T-helper 22 cell (primary cell): ENCODE data around the gene PAM.

Experiments
- DNase-seq: peaks from one replicate; pipeline ENCODE4 v3.0.0-alpha.2; 2020; ENCODE audit warnings: low read depth

Gene PAM

GRCh38 chr5:102863058-102863457 lies 108.0 kb downstream of the PAM start:
- no peak for DNase-seq

DNA sequence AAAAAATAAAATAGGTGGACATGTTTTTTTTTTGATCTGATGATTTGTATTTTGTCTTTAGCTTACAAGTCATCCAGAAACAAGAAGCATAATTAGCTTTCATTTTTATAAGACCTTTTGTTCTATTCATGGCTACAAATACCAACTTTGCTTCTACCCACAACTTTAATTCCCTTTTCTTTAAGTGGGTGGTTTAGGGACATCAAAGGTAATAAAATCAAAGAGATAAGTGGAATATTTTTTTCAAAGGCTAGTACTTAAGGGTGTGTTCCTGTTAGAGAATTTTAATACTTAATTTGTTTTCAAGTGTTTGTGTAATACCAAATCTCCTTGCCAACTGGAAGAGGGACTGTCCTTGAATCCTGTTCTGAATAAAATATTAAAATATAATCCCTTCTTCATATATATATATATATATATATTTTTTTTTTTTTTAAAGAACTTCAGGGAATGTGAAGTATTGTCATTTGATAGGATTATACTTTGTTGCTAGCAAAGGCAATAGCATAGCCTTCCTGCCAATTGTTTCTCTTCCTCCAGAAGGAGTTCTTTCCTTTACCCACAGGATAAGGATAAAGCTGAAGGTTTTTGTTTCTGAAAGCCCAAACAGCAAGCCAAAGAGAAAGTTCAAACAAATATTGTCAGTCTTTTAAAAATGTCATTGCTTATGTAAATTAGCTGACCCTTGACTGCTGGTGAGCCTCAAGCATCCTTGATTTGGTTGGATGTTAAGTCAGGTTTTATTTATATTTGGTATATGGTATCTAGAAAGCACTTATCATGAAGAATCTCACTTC lies 108.9 kb downstream of the PAM start:
- no peak for DNase-seq

GRCh38 chr5:102865171-102865509 lies 110.0 kb downstream of the PAM start:
- DNase-seq, result no peak

- DNase-seq, result no peak
These were observed 110.6 kb downstream of the PAM start for GRCh38 chr5:102865510-102866236.

DNA sequence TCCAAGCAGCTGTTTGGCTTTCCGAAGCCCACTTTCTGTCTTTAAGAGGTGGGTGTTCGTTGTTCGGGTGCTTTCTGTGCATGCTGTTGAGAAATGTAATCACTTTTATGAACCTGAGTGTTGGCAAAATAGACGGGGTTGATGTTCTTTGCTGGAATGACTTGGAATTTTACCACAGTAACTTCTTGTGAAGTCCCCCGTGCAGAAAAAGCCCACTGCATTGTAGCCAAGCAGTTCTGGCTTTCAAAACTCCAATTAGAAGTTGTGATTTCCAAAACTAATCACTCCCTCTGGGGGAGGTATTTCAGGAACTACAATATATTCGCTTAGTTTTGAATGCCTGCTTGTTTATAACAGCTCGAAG lies 111.1 kb downstream of the PAM start:
- DNase-seq, result no peak

- no peak for DNase-seq
These were observed 113.0 kb downstream of the PAM start for GRCh38 chr5:102867992-102868662.

- no peak for DNase-seq
These were observed 114.1 kb downstream of the PAM start for GRCh38 chr5:102869230-102869629.

DNA sequence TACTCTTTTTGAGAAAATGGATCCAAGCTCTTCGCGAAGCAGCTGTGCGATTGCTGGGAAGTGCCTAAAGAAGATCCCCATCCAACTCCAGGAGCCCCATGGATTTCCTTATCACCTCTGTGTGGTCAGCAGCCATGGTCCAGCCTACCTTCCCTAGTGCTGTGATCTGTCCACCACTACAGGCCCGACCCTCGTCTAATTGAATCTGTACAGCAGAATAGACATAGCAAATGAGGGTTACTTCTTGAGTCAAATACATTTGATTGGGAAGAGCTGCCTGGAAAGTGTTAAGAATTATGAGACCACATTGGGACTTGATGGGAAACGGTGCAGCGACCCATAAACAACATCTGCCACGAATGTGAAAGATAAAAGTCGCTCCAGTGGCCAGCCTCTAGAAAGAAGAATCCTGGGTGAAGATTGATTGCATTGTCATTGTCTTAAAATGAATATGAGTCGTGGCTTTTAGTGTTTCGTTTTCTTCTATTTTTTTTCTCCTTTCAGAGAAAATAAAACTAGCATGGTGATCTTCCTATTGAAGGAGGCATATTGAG lies 118.4 kb downstream of the PAM start:
- DNase-seq, result no peak

DNA sequence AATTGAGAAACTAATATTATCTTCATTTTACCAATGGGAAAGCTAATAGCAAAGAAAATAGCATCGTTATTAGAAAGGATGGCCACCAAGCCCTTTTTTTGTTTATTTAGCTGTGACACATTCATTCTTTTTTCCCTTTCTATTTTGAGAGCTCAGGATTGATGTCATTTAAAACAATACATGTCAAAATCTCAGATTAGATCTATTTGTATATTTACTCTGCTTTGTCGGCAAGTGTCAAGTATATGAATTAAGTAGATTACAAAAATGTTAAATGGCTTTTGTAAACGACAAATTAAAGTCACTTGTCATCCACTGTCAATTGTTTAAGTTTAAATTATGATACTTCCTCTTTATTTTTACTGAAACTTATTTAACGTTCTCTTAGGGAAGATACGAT lies 118.9 kb downstream of the PAM start:
- no peak for DNase-seq

- DNase-seq, result no peak
These were observed 120.6 kb downstream of the PAM start for GRCh38 chr5:102875721-102876123.

DNA sequence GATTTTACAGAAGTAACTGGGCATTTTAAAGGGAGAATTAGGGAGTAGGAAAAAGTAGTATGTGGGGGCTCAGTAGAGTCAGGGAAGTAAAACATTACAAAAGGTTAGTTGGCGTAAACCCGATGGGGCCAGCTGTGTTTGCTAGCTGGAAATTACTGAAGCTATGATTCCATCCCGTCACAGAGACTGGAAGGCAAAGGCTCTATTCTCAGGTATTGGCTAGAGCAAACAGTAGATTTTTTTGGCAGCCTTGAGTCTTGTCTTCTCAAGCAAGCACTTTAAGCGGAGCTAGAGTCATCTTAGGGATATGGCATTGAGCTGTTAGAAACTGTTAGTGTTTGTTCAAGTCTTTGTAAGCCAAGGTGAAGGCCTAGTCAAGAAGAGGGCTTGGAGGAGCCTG lies 121.5 kb downstream of the PAM start:
- DNase-seq, result no peak

DNA sequence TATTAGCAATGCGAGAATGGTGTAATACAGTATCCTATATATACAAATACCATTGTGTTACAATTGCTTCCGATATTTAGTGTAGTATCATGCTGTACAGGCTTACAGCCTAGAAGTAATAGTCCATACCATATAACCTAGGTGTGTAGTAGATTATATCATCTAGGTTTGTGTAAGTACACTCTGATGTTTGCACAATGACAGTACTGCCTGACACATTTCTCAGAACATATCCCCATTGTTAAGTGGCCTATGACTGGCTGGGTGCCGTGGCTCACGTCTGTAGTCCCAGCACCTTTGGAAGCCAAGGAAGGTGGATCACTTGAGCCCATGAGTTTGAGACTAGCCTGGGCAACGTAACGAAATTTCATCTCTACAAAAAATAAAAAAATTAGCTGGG lies 124.6 kb downstream of the PAM start:
- DNase-seq, result no peak

DNA sequence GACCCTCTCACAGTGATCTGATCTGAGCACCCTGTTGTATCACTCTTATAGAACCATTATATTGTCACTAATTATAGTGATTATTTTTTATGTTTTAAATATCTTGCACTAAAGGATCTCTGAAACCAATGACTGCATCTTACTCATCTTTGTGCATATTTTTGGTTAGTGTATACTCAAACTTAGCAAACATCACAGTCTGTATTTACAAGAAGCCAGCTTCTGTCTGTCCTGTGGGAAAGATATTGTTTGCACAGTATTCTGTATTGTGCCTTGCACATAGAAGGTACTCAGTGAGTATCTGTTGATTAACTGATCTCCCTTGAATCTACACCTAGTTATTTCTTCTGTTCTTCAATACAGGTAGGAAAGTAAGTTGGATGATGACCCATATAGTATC lies 131.5 kb downstream of the PAM start:
- DNase-seq, result no peak

- no peak for DNase-seq
These were observed 133.4 kb downstream of the PAM start for GRCh38 chr5:102888483-102888882.

DNA sequence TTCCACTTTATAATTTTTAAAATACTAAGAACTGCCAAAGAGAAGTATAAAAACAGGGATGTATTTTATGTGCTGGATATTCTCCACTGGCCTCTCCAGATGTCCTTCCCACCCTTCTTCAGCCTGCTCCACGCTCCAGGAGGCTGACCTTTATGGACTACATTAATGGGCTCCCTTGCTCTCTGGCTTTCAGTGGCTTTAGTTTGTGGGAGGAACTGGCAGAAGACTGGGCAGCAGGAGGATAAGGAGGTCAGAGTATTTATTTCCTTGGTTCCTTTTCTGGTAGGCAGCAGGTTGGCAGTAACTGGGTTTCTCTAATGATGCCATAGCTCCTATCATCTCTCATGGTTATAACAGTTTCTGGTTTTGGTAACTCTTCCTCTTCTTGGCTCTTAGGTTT lies 133.9 kb downstream of the PAM start:
- DNase-seq, result no peak

DNA sequence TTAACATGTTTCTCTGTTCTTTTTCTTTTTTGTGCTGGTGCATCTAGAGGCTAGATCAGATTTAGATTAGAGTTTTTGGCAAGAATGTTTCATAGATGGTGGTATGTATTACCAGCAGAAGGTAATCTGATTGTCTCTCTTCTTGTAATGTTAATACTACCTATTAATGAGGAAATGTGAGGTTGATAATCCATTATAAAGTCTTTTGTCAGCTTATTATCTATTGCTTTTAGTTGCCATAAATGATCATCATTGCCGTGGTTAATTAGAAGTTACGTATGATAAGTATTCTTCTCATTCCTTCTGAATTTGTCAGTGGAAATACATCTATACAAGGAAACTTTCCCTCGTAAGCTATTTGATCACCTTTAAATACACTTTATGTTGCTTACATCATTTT lies 135.0 kb downstream of the PAM start:
- no peak for DNase-seq

DNA sequence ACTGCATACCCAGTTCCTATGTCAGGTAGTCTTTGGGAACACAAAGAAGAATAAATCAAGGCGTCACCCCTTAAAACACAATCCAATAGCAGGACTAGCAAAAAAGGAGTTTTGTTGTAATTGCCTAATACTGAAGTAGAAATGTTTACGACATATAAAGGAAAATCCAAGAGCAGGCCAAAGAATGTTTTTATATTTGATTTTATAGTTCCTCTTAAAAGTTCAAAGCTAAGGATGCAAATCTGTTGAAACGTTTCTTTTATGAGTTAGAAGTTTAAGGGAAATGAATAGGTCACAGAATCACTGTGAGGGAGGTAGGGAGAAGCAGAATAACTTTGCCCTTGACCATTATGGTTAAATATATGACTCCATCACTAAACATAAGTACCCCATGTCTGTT lies 136.1 kb downstream of the PAM start:
- no peak for DNase-seq

DNA sequence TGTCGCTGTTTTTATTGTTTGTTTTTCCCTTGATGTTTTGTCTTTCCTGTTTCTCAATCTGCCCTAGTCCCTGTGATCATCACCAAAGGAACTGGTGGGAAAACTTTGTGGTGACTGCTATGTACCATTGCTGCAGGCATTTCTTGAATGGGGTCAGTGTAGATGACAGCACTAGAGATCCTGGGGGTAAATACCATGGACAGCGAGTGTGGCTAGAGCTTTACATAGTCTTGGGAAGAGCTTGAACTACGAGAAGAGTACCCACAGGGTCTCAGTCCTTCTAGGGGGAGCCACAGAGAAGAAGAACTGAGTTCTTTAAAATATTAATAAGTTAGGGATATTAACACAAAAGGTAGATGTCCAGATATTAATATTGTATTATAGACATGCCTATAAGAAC lies 138.8 kb downstream of the PAM start:
- no peak for DNase-seq

GRCh38 chr5:102895234-102895633 lies 140.1 kb downstream of the PAM start:
- no peak for DNase-seq

GRCh38 chr5:102895976-102896375 lies 140.9 kb downstream of the PAM start:
- DNase-seq, result no peak

DNA sequence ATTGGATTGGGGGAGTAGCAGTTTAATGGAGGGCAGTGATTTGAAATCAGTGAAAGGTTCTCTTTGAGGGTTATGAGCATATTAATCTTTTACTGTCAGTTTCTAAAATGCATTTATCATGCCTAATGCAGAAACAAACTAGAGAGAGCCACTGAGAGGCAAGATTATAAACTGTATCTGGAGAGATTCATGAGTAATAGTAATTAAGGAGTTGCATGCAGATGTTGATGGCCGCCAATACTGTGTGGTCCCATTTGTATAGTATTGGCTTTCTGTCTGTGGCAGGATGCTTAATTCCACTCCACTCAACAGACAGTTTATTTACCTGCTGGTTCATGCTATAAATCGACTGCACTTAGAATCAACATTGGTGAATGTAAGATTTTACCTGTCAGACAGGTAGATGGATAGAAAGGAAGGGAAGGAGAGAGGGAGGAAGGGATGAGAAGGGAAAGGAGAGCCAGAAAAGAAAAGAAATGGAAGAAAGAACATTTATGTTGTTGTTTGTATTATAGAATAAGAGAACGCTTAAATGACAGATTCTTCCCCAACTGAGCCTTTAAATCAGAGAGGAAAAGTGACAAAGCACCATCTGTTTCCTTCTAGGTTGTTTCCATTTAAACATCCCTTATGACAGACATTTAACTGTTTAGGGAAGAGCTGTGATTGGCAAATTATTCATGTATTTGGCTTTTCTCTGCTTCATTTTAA lies 146.5 kb downstream of the PAM start:
- no peak for DNase-seq

DNA sequence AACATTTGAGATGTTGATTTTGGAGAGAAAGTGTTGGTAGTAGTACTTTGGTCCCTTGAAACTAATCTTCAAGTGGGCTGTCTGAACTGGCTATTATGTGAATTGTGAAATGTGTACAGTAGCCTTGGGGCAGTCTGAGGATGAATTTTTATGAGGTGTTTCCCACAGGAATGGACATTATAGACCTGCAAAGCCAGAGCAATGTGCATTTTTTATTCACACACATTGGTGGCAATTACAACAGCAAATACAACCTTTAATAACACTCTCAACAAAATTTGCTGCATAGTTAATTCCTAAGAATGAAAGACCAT lies 147.0 kb downstream of the PAM start:
- DNase-seq, result no peak

DNA sequence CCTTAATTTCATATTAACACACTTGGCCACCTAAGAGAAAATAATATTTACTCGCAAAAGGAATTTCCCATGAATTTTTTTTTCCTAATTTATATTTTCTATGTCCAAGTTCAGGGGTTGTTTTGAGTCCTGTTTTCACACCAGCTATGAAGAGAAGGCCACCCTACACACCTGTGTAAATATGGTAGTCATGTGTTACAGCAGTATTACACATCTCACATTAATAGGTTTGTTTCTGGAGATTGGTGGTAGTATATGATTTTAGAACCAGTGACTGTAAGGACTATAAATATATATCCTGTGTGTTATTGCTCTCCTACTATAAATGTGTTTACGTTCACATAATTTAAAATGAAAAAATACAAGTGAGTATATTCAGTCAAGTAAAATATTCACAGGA lies 147.5 kb downstream of the PAM start:
- DNase-seq, result no peak
